Tibial artery (tissue), 4 donors: Measurements from ENCODE around the gene EFCAB10.
A peak's percentile ranks its signal among the peaks of the same experiment; 100 is the strongest.

ENCODE experiments used
- DNase-seq, 2 donors: peaks; one replicate each; pipeline ENCODE4 v3.0.0-alpha.2; 2019
- H3K27ac ChIP-seq, 2 donors: fragments of 200-600 bp; sonication (generic) in 1 of 2; 1 replicate in 1 of 2; 2 replicates in 1 of 2; pipeline ENCODE4 v1.5.1; 2018 to 2019; ENCODE audit warnings: mild to moderate bottlenecking in 1 of 2
- H3K27me3 ChIP-seq, 2 donors: fragments of 200-600 bp; sonication (generic) in 1 of 2; one replicate each; pipeline versions ENCODE4 v1.5.1 to v1.6.0; 2016 to 2019
- H3K36me3 ChIP-seq, 3 donors: fragments of 200-600 bp; sonication (generic) in 2 of 3; one replicate each; pipeline ENCODE4 v1.5.1; 2016 to 2019; ENCODE audit warnings: mild to moderate bottlenecking in 2 of 3
- H3K4me1 ChIP-seq, 4 donors: fragments of 200-600 bp; sonication (generic) in 2 of 4; 1 replicate in 3 of 4; 2 replicates in 1 of 4; pipeline ENCODE4 v1.5.1; 2016 to 2019
- H3K4me3 ChIP-seq, 2 donors: fragments of 200-600 bp; sonication (generic) in 1 of 2; 1 replicate in 1 of 2; 2 replicates in 1 of 2; pipeline ENCODE4 v1.5.1; 2018 to 2019; ENCODE audit warnings: mild to moderate bottlenecking in 2 of 2
- H3K9me3 ChIP-seq, 3 donors: fragments of 200-600 bp; sonication (generic) in 1 of 3; one replicate each; pipeline ENCODE4 v1.5.1; 2016 to 2019
- CTCF ChIP-seq, 2 experiments: fragments of 200-600 bp in 1 of 2; fragments of 450-650 bp in 1 of 2; IDR thresholded peaks; one replicate each; pipeline ENCODE4 v1.5.1; 2017 to 2019; ENCODE audit warnings: antibody characterized with exemption in 2 of 2, mild to moderate bottlenecking in 1 of 2, moderate library complexity in 1 of 2
- intact Hi-C: fragments of 100-400 bp; cut with DNase I; formaldehyde crosslinking; loops from one replicate; pipeline ENCODE4 v1.15.0; 2023; ENCODE audit warnings: low total_unique reads

EFCAB10 gene

GRCh38 chr7:105594034-105594433 lies 12.7 kb upstream of the EFCAB10 start:
- TF ChIP-seq CTCF (IDR thresholded peaks at IDR 0.05), result no peak
- Histone ChIP-seq H3K27me3 (no peaks in the 10 kb centered on the region), H3K4me1 (peaks cover 0 to 4% (median 0%) of the 10 kb centered on the region in 4 donors), H3K4me3 (no peak overlapping the region), H3K27ac (no peak overlapping the region), H3K36me3 (no peaks in the 10 kb centered on the region), H3K9me3 (no peaks in the 10 kb centered on the region)
- no peak for DNase-seq
- intact Hi-C loops, result no loop called here

- no peak overlapping the region for H3K4me3 ChIP-seq
Measured at GRCh38 chr7:105591522-105591921, 10.2 kb upstream of the EFCAB10 start.

GRCh38 chr7:105590793-105591192 lies 9.5 kb upstream of the EFCAB10 start:
- TF ChIP-seq CTCF (IDR thresholded peaks at IDR 0.05), result no peak
- DNase-seq, result no peak
- Histone ChIP-seq H3K4me3 (no peak overlapping the region), H3K36me3 (no peaks in the 10 kb centered on the region), H3K27ac (no peak overlapping the region), H3K4me1 (peaks cover 0 to 5% (median 0%) of the 10 kb centered on the region in 4 donors), H3K27me3 (no peaks in the 10 kb centered on the region), H3K9me3 (no peaks in the 10 kb centered on the region)
- intact Hi-C loops, result no loop called here

More at GRCh38 chr7:105591522-105591921, 10.2 kb upstream of the EFCAB10 start:
- peaks cover 0 to 5% (median 0%) of the 10 kb centered on the region in 4 donors for H3K4me1 ChIP-seq
- H3K9me3 ChIP-seq, result no peaks in the 10 kb centered on the region
- no peaks in the 10 kb centered on the region for H3K27me3 ChIP-seq
- TF ChIP-seq CTCF (IDR thresholded peaks at IDR 0.05), result no peak
- no peak for DNase-seq
- no peaks in the 10 kb centered on the region for H3K36me3 ChIP-seq
- intact Hi-C loops, result no loop called here
- no peak overlapping the region for H3K27ac ChIP-seq

GRCh38 chr7:105589356-105590077 lies 8.2 kb upstream of the EFCAB10 start:
- intact Hi-C loops, result no loop called here
- Histone ChIP-seq H3K4me3 (no peak overlapping the region), H3K9me3 (no peaks in the 10 kb centered on the region), H3K27me3 (no peaks in the 10 kb centered on the region), H3K36me3 (no peaks in the 10 kb centered on the region), H3K4me1 (peaks cover 0 to 5% (median 0%) of the 10 kb centered on the region in 4 donors), H3K27ac (no peak overlapping the region)
- peak; percentile 53 to 76 for DNase-seq
- TF ChIP-seq CTCF (IDR thresholded peaks at IDR 0.05), result peak; percentile 35 to 46

- DNase-seq, result no peak
- H3K9me3 ChIP-seq, result no peaks in the 10 kb centered on the region
- H3K4me1 ChIP-seq, result peaks cover 0 to 5% (median 0%) of the 10 kb centered on the region in 4 donors
- intact Hi-C loops, result no loop called here
- H3K27me3 ChIP-seq, result no peaks in the 10 kb centered on the region
- H3K36me3 ChIP-seq, result no peaks in the 10 kb centered on the region
- no peak overlapping the region for H3K4me3 ChIP-seq
- no peak overlapping the region for H3K27ac ChIP-seq
- no peak for TF ChIP-seq CTCF (IDR thresholded peaks at IDR 0.05)
Measured at GRCh38 chr7:105587909-105588635, 6.8 kb upstream of the EFCAB10 start.
